ENCODE results near the gene SYF2.

SYF2 gene

GRCh38 chr1:25174363-25174729, 58.0 kb downstream of the SYF2 start:
- no peak overlapping the region for H3K4me3 ChIP-seq (ENCODE audit: low read length)
- DNase-seq (ENCODE audit: low read depth) = no peak
- TF ChIP-seq CTCF (IDR thresholded peaks at IDR 0.05; ENCODE audit: insufficient read depth, low read depth, low read length, missing control alignments) = no peak

- no peak overlapping the region for H3K4me3 ChIP-seq (ENCODE audit: low read length)
- DNase-seq (ENCODE audit: low read depth) = no peak
- no peak for TF ChIP-seq CTCF (IDR thresholded peaks at IDR 0.05; ENCODE audit: insufficient read depth, low read depth, low read length, missing control alignments)
These were observed 58.4 kb downstream of the SYF2 start for GRCh38 chr1:25173809-25174340.
